Measurements from ENCODE around the gene OPHN1. TPM values are rescaled to one million over a fixed set of nuclear protein-coding genes. Genes with fewer than 3 reads are reported as not detected.

OPHN1 gene
- total and polyA plus RNA-seq, 2 donors (not counting 3 experiments of a cell fraction or from before 2014, with no cell fraction given), result 3.9 to 6.7 TPM

DNA sequence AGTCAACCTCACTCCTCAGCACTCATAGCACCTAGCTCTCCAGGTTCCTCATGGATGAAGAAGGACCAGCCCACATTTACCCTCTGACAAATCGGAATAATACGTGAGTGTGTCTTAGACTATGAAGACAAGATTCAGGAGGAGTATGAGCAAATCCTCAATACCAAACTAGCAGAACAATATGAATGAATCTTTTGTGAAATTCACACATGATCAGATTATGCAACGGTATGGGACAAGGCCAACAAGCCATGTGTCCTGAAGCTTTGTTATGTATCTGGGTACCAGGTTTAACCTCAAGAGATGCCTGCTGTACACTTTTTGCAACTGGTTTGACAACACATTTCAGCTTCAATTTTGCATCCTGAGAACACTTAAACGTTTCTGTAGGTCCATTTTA, 300.1 kb downstream of the OPHN1 start:
- Histone ChIP-seq H3K79me2 (ENCODE audit: control insufficient read depth, insufficient read depth, low read length) (no peaks in the 10 kb centered on the region), H3K9ac (replicated peaks; ENCODE audit: extremely low read depth, insufficient read depth, low read length) (no peak overlapping the region), H4K20me1 (replicated peaks; ENCODE audit: control insufficient read depth, extremely low read depth, insufficient read depth, low read length) (no peaks in the 10 kb centered on the region), H3K27me3 (ENCODE audit: control insufficient read depth in 2 of 2, insufficient read depth in 2 of 2, low read length in 2 of 2) (no peaks in the 10 kb centered on the region), H3K36me3 (ENCODE audit: control insufficient read depth in 2 of 2, extremely low read depth in 1 of 2, insufficient read depth in 2 of 2, low read length in 2 of 2) (no peaks in the 10 kb centered on the region), H3K4me2 (ENCODE audit: insufficient read depth, low read length) (no peak overlapping the region), H3K9me1 (replicated peaks; ENCODE audit: control insufficient read depth, extremely low read depth, insufficient read depth, low read length) (no peaks in the 10 kb centered on the region), H3K27ac (ENCODE audit: insufficient read depth, low read depth, low read length) (no peak overlapping the region), H3K4me1 (ENCODE audit: control insufficient read depth, extremely low read depth, insufficient read depth, low read length) (no peaks in the 10 kb centered on the region), H3K4me3 (replicated peaks in 1 of 3; ENCODE audit: insufficient read depth in 1 of 3, low read depth in 1 of 3, low read length in 3 of 3) (no peak overlapping the region), H3K9me3 (replicated peaks; ENCODE audit: control insufficient read depth, insufficient read depth, low read length) (no peaks in the 10 kb centered on the region), H2AFZ (ENCODE audit: low read depth, low read length) (no peak overlapping the region)
- CTCF ChIA-PET, result no interaction called here
- intact Hi-C loops (cut with micrococcal nuclease) (no loop called here), dilution Hi-C loops (cut with MboI; ENCODE audit: extremely low pct_ligation_motif_present, low sequenced_read_pairs) (no loop called here)
- POLR2A ChIA-PET, result no interaction called here
- DNase-seq (ENCODE audit: low read depth, low spot score) (no peak), FAIRE-seq (no peak)
- no TSS peak for BruUV-seq (replicated peaks)
- TF ChIP-seq POLR2AphosphoS5 (IDR thresholded peaks at IDR 0.05; ENCODE audit: insufficient read depth, low read depth, low read length), result no peak
- TF ChIP-seq POLR2A (IDR thresholded peaks at IDR 0.05; ENCODE audit: low read depth, low read length), result no peak
- TF ChIP-seq, protein P1, sequence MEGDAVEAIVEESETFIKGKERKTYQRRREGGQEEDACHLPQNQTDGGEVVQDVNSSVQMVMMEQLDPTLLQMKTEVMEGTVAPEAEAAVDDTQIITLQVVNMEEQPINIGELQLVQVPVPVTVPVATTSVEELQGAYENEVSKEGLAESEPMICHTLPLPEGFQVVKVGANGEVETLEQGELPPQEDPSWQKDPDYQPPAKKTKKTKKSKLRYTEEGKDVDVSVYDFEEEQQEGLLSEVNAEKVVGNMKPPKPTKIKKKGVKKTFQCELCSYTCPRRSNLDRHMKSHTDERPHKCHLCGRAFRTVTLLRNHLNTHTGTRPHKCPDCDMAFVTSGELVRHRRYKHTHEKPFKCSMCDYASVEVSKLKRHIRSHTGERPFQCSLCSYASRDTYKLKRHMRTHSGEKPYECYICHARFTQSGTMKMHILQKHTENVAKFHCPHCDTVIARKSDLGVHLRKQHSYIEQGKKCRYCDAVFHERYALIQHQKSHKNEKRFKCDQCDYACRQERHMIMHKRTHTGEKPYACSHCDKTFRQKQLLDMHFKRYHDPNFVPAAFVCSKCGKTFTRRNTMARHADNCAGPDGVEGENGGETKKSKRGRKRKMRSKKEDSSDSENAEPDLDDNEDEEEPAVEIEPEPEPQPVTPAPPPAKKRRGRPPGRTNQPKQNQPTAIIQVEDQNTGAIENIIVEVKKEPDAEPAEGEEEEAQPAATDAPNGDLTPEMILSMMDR (IDR thresholded peaks at IDR 0.05; ENCODE audit: extremely low read depth in 1 of 2, insufficient read depth in 1 of 2, low read depth in 1 of 2, low read length in 2 of 2), result no peak
- no peak for TF ChIP-seq GATA2 (IDR thresholded peaks at IDR 0.05; ENCODE audit: insufficient read depth, insufficient read length, low read depth, low read length)
- TF ChIP-seq, protein P2, sequence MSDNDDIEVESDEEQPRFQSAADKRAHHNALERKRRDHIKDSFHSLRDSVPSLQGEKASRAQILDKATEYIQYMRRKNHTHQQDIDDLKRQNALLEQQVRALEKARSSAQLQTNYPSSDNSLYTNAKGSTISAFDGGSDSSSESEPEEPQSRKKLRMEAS (IDR thresholded peaks at IDR 0.05; ENCODE audit: insufficient read depth, insufficient read length), result no peak
- TF ChIP-seq FOS (IDR thresholded peaks at IDR 0.05; ENCODE audit: borderline replicate concordance, insufficient read depth, low read length), result no peak
- no peak for TF ChIP-seq MYC (IDR thresholded peaks at IDR 0.05; ENCODE audit: low read depth, low read length)
- TF ChIP-seq JUN (IDR thresholded peaks at IDR 0.05; ENCODE audit: borderline replicate concordance, insufficient read depth, insufficient read length, low read depth), result no peak
- no peak for TF ChIP-seq EZH2 (IDR thresholded peaks at IDR 0.05; ENCODE audit: borderline replicate concordance, low read depth, low read length, severe bottlenecking)

Data from endothelial cell of umbilical vein (primary cell).